NCI-H748 (cell line): ENCODE measurements around the gene CYTH3.
A peak's percentile ranks its signal among the peaks of the same experiment; 100 is the strongest.

Source experiments
- DNase-seq: peaks from one replicate; lab custom pipeline; 2025; ENCODE audit not compliant: unreplicated experiment; lab: John Stamatoyannopoulos, UW

The CYTH3 gene

GRCh38 chr7:6258440-6259182, 13.8 kb downstream of the CYTH3 start:
- no peak for DNase-seq

GRCh38 chr7:6257675-6258074, 14.7 kb downstream of the CYTH3 start:
- DNase-seq: no peak

- no peak for DNase-seq
These were observed 15.5 kb downstream of the CYTH3 start for GRCh38 chr7:6256677-6257535.

- DNase-seq: no peak
These were observed 16.3 kb downstream of the CYTH3 start for GRCh38 chr7:6256109-6256483.

- no peak for DNase-seq
These were observed 17.6 kb downstream of the CYTH3 start for GRCh38 chr7:6254866-6255265.

- no peak for DNase-seq
These were observed 19.7 kb downstream of the CYTH3 start for GRCh38 chr7:6252748-6253147.

- DNase-seq: no peak
These were observed 20.1 kb downstream of the CYTH3 start for GRCh38 chr7:6252341-6252746.

- DNase-seq: no peak
These were observed 20.8 kb downstream of the CYTH3 start for GRCh38 chr7:6251653-6252052.

GRCh38 chr7:6250364-6250833, 22.0 kb downstream of the CYTH3 start:
- DNase-seq: no peak

- no peak for DNase-seq
These were observed 23.4 kb downstream of the CYTH3 start for GRCh38 chr7:6249043-6249442.

GRCh38 chr7:6248581-6248980, 23.8 kb downstream of the CYTH3 start:
- DNase-seq: no peak

- no peak for DNase-seq
These were observed 26.0 kb downstream of the CYTH3 start for GRCh38 chr7:6246251-6246917.

- DNase-seq: no peak
These were observed 28.4 kb downstream of the CYTH3 start for GRCh38 chr7:6244021-6244420.

GRCh38 chr7:6243168-6243567, 29.3 kb downstream of the CYTH3 start:
- no peak for DNase-seq

GRCh38 chr7:6242561-6242960, 29.9 kb downstream of the CYTH3 start:
- no peak for DNase-seq

- DNase-seq: no peak
These were observed 30.8 kb downstream of the CYTH3 start for GRCh38 chr7:6241607-6241973.

- peak; percentile 76 for DNase-seq
These were observed 34.0 kb downstream of the CYTH3 start for GRCh38 chr7:6238309-6238925.

- no peak for DNase-seq
These were observed 34.7 kb downstream of the CYTH3 start for GRCh38 chr7:6237730-6238129.

GRCh38 chr7:6237011-6237410, 35.4 kb downstream of the CYTH3 start:
- no peak for DNase-seq

- DNase-seq: no peak
These were observed 37.2 kb downstream of the CYTH3 start for GRCh38 chr7:6235029-6235871.
